ENCODE results near the gene ACSF2.

DNA sequence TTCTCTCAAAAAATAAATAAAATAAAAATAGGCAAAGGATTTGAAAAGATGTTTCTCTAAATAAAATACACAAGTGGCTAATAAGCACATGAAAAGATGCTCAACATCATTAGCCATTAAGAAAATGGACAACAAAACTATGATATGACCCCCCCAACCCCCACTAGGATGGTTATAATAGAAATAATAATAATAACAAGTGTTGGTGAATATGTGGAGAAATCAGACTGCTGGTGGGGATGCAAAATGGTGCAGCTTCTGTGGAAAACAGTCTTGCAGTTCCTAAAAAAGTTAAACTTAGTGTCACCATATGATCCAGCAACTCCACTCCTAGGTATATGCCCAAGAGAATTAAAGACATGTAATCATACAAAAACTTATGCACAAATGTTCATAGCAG is 73.3 kb downstream of the ACSF2 start:
- no peak for TF ChIP-seq EZH2 (IDR thresholded peaks at IDR 0.05)
- TF ChIP-seq POLR2AphosphoS5 (IDR thresholded peaks at IDR 0.05; ENCODE audit: borderline replicate concordance, low read depth, low read length): no peak

Data from SK-N-MC (cell line).